Subcutaneous adipose tissue (tissue), 4 donors: ENCODE data around the gene DEPDC5. TPM values are rescaled to one million over a fixed set of nuclear protein-coding genes. Genes with fewer than 3 reads are reported as not detected.

Experiments
- small RNA-seq: library from RNA; depleted of rRNA; stranded (forward); fragments of <200 nt; gene quantifications from one replicate; pipeline ENCODE3, GENCODE V24; 2016
- total RNA-seq, 4 donors: library from RNA; depleted of rRNA; stranded (reverse); fragments of >200 nt; gene quantifications; one replicate each; pipeline ENCODE4 v1.1.0, GENCODE V29; 2016
- TF ChIP-seq, protein P1 (sequence below): fragments of 450-650 bp; IDR thresholded peaks from one replicate; pipeline ENCODE4 v1.5.1; 2016; ENCODE audit warnings: low read depth, mild to moderate bottlenecking, control low read depth, antibody characterized with exemption, moderate library complexity

Gene DEPDC5
- total RNA-seq, 4 donors from 2014 or later, result 13.2 to 15.6 (median 15.0) TPM

GRCh38 chr22:31956360-31956759, 202.5 kb downstream of the DEPDC5 start:
- TF ChIP-seq, protein P1, sequence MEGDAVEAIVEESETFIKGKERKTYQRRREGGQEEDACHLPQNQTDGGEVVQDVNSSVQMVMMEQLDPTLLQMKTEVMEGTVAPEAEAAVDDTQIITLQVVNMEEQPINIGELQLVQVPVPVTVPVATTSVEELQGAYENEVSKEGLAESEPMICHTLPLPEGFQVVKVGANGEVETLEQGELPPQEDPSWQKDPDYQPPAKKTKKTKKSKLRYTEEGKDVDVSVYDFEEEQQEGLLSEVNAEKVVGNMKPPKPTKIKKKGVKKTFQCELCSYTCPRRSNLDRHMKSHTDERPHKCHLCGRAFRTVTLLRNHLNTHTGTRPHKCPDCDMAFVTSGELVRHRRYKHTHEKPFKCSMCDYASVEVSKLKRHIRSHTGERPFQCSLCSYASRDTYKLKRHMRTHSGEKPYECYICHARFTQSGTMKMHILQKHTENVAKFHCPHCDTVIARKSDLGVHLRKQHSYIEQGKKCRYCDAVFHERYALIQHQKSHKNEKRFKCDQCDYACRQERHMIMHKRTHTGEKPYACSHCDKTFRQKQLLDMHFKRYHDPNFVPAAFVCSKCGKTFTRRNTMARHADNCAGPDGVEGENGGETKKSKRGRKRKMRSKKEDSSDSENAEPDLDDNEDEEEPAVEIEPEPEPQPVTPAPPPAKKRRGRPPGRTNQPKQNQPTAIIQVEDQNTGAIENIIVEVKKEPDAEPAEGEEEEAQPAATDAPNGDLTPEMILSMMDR, result no peak

Small RNA genes lying within 50 kb of the gene (small RNA-seq; reads per million reads assigned to genes)
- not detected for gene RN7SL20P

Other genes starting within 250 kb of the DEPDC5 start
- 100 to 1,000 TPM in 1 of 4 donors, 10 to 100 TPM in 3; 46.7 to 207 (median 61.1) TPM for gene PISD, start 91.8 kb upstream of the DEPDC5 start, total RNA-seq
- 10 to 100 TPM; 17.7 to 33.9 (median 27.4) TPM for gene PRR14L, start 3.9 kb upstream of the DEPDC5 start, total RNA-seq
- gene YWHAH, start 190.5 kb downstream of the DEPDC5 start, total RNA-seq, result 10 to 100 TPM; 47.7 to 99.0 (median 54.0) TPM